HEK293T (cell line): ENCODE data around the gene BMP8B.

Experiments used
- FOXA1 ChIP-seq: fragments of 450-650 bp; IDR thresholded peaks from 2 replicates; pipeline ENCODE4 v1.6.1; 2016; ENCODE audit warnings: mild to moderate bottlenecking
- L3MBTL2 ChIP-seq: fragments of 450-650 bp; conservative IDR thresholded peaks from 2 replicates; pipeline ENCODE4 v1.6.1; 2016; ENCODE audit warnings: mild to moderate bottlenecking
- NFRKB ChIP-seq: fragments of 450-650 bp; IDR thresholded peaks from 2 replicates; pipeline ENCODE4 v1.6.1; 2016; ENCODE audit warnings: mild to moderate bottlenecking, moderate library complexity
- SP1 ChIP-seq: fragments of 450-650 bp; IDR thresholded peaks from 2 replicates; pipeline ENCODE4 v1.6.1; 2017

- TF ChIP-seq L3MBTL2 (no peak), FOXA1 (no peak), SP1 (no peak), NFRKB (no peak)
Observed at GRCh38 chr1:39721664-39722063, 67.0 kb downstream of the BMP8B start.
